ENCODE results near the gene UNC5CL.

The UNC5CL gene

DNA sequence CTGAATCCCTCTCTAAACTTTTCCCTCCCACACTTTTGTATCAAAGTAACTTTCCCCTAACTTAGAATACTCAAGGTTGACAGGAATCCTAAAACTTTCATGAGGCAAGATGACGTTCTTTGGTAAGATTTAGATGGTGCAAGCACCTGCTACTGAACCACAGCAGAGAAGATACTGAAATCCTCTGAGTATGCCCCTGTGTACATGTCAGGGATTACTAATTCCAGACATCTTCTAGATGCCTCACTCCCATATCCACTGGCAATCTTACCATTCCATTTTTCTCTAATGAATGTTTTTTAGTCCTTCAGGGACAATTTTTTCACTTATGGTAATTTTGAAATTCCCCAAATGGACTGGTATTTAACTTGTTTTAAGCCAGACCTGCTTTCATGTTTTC lies 23.0 kb upstream of the UNC5CL start:
- no peak for DNase-seq

GRCh38 chr6:41061196-41061726 lies 22.2 kb upstream of the UNC5CL start:
- DNase-seq: no peak

DNA sequence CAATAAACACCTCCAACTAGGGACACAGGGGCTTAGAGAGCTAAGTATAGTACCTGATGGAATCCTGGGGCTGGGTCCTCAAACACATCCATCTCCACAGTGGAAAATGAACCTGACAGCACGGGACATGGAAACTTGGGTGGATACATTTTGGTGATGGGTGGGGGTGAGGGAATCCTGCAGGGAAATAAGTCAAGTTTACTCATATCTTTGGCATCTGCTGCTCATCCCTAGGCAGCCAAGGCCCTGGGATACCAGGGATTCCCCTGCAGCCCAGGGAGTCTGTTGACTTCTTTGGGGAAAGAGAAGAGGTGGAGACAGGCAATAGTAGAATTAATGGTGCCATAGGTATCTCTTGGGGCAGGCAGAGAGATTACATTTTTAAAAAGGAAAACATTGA lies 20.5 kb upstream of the UNC5CL start:
- DNase-seq: no peak

DNA sequence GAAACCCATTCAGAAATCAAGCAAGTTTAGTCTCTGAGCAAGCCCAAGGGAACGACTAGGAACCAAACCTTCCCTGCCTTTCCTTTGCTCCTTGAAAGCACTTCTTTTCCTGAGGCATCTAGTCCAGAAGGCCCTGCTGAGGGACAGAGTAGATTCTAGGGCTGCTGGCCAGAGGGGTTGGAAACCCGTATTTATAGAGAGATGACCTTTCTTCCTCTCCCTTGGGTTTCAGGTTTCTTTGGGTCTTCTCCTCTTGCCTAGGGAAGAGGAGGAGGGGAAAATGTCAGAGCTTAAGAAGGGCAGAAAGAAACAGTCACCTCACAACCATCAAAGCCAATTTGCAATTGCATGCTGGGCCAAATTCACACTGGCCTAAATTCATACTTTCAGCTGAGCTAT lies 19.8 kb upstream of the UNC5CL start:
- DNase-seq: no peak

- DNase-seq: no peak
These were observed 17.9 kb upstream of the UNC5CL start for GRCh38 chr6:41056768-41057490.

DNA sequence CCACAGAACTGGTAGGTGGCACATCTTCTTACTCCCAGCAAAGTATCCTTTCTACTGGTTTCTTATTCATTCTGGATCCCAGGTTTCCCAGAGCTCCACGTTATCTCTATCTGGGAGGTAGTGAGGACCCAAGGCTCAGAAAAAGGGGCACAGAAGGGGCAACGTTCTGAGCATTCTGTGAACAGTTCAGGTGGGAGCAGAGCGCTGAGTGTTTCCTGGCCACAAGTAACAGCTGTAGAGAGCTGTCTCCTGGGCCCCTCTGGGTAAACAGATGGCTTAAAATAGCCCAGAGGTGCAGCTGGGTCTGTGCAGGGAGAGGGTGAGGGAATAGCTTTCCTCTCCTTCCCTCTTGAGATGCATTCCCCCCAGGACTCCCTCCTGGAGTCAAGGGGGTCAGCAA lies 16.1 kb upstream of the UNC5CL start:
- no peak for DNase-seq

GRCh38 chr6:41054511-41054910 lies 15.5 kb upstream of the UNC5CL start:
- no peak for DNase-seq

DNA sequence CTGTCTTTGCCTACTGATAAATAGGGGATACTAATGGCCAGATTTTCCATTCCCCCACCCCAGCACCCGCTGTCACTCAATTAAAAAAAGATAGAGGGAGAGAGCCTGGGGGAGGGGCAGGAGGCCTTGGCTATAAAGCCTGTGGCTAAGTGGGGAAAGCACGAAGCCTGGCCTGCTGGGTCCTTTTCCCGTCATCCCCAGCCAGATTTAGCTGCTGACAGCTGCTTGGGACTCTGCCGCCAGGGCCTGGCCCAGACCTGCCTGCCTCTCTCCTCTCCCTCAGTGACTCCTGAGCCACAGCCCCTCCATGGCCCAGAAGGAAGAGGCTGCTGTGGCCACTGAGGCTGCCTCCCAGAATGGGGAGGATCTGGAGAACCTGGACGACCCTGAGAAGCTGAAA lies 14.0 kb upstream of the UNC5CL start, which contains the start of gene APOBEC2:
APOBEC2 (plus strand) TSS at position 162 of the 400 bp plus-strand sequence; CDS start at position 308, 146 bp downstream.
- DNase-seq: no peak

DNA sequence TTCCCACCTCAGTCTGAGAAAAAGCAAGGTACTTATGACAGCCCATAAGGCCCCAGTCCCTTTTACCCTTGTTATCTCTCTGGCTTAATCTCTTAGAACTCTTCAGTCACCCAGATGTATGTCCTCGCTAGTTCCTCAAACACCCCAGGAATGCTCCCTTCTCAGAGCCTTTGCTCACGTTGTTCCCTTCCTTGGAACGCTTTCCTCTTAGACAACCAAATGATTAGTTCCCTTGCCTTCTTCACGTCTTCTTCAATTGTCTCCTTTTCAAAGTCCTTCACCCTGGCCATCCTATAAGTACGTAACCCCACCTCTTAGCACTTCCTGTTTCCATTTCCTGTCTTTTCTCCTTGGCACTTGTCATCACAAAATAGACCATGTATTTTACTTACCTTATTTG lies 12.9 kb upstream of the UNC5CL start:
- no peak for DNase-seq

DNA sequence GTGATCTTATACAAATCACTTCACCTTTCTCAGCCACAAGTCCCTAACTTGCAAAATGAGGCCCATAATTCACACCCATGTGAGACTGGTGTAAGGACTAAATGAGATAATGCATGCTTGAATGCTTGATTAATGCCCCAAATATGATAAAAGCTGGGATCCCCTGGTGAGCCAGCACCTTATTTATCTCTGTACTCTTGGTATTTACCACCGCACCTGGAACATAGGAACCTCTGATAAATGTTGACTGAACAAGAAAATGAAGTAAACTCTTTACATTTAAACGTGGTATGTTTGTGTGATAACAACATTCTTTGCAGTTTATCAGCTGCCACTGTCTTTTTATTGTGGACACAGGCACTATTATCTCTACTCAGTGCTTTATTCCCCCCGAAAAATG lies 11.5 kb upstream of the UNC5CL start:
- DNase-seq: no peak

DNA sequence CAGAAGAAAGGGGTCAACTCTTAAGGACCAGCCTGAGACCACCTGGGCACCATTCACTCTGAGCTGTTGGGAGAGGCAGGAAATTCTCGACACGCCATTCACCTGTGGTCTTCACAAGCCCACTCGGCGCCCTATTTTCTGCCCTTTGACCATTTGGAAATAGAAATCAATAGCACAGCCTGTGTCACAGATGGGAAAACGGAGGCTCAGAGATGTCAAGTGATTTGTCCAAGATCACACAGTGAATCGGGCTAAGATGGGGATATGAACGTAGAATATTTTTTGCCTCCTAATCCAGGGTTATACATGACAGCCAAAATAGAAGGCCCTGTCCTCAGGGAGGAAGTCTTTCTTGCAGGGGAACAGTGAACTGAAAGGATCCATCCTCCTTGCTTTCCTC lies 10.9 kb upstream of the UNC5CL start:
- DNase-seq: no peak

- no peak for DNase-seq
These were observed 10.5 kb upstream of the UNC5CL start for GRCh38 chr6:41049521-41049920.

- DNase-seq: no peak
These were observed 9.0 kb upstream of the UNC5CL start for GRCh38 chr6:41047745-41048732.

DNA sequence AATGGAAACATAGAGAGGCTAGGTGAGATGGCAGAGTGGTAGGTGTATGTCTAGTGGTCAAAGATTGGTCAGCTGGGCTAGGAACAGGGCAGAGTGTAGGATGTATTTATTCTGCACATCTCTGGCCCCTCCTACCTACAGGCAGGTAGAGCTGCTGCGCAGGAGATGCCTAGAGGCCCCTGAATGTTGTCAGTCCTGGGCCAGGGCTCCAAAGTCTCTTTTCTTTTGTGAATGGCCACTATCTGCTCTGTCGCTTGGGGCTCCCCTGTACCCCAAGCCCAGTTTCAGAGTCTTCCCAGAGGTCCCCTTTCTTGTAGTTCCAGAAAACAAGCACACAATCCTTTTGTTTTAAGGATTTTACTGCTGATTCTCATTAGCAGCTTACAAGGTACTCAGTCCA lies 8.3 kb upstream of the UNC5CL start:
- no peak for DNase-seq

- no peak for DNase-seq
These were observed 7.1 kb upstream of the UNC5CL start for GRCh38 chr6:41046084-41046483.

DNA sequence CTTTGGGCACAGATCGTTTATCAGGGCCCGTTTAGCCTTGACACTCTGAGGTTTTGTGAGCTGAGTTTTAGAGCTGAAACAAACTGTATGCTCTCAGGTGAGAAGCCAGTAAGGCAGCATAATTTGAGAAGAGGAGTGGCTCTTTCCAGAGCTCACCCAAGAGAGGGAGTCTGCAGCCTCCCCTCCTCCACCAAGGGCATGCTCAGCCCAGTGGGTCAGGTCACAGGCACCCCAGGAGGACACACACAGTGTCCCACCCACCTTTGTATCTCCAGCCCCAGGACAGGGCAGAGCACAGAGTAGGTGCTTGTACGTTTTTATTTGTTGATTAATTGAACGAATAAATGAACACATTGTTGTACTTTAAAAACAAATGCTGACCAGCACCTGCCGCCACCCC lies 6.6 kb upstream of the UNC5CL start:
- no peak for DNase-seq

- DNase-seq: no peak
These were observed 4.1 kb upstream of the UNC5CL start for GRCh38 chr6:41043151-41043550.

DNA sequence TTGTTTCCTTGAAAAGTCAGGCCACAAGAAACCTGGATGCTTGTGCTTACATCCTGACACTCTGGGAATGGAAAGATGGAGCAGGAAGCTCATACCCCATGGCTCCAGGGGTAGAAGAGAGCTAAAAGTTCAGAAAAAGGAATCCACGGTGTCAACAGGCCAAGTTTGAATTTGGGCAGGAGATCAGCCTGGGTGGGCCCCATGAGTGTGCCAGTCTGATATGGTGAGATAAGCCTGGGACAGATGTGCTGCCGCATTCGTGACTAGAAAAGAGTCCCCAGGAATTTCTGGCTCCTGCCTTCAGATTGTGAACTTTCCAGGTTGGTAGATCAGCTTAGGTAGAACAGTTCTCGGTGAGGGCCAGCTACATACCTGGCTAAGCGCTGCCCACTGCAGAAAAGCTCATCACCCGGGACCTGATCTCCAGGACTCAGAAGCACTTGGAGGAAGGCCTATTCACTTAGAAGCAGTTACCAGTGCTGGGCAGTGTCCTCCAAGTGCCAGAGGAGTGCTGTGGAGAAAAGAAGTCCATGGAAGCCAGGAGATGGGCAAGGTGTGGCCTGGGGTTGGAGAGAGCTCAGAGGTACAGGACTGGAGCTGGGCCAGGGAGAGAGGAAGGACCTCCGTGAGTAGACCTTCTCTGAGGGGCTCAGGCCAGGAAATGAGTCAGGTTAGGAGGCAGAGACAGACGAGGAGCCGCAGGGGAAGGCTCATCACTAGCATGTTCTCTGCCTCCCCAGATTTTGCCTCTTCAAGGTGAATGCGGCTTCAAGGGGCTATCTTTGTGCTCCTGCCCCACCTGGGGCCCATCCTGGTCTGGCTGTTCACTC lies 3.4 kb upstream of the UNC5CL start, which contains the start of gene TSPO2:
TSPO2 (plus strand) TSS at position 242 of the 830 bp plus-strand sequence; CDS start at position 761, 519 bp downstream.
- DNase-seq: no peak

DNA sequence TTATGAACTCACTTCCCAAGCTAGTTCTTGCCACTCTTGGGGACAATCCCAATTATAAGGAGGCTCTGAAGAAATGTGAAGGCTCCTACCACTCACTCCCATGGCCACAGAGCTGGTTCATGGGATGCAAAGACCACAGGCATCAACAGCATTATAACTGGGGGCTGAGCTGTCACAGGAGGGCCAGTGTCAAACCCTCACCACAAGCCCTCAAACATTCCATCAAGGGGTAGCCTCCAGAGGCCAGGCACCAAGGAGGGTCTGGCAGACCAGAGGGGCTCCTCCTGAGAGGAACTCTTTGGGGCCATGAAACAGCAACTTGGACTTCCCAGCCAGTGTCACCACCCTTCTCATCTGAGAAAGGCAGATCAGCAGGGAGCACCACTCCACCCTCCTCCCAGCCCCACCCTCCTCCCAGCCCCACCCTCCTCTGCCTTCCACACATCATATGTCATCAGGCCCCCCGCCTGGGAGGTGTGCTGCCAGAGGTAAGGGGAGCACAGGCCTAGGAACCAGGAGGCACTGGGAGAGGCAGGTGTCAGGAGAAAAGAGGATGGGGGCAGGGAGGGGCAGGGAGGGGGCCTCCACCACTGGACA lies 2.0 kb upstream of the UNC5CL start:
- DNase-seq: no peak

DNA sequence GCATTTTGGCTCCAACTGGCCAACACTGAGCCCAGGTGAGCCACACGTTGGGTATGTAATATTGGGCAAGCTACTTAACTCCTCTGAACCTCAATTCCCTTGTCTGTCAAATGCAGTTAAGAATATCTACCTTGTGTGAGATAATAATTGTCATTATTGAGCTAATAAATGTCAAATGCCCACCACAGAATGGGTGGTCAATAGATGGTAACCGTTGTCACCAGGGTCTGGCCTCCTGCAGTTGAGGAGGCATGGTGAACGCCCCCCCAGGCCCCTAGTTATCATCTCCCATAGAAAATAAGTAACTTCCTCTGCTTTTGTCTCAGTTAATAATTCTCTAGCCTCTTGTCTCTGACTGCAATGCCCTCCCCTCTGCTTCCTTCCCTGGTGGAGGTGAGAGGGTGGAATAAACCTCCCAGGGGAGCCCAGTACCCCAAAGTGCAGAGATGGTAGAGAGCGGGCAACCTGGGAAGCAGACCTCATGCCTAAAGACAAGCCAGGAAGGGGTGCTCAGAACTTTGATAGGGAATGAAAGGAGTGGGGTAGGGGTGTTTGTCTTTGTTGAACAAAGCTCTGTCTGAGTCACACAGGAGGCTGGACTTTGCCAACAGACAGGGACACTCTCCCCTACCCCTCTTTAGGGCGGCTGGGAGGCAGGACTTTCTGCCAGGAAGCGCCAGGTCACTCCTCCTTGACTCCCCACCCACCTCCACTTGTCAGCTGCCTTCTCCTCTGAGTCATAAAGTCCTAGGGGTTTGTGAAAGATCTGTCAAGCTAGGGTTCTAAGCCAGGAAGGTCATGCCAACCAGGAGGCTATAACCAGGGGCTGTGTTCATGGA lies 1.3 kb upstream of the UNC5CL start:
- DNase-seq: peak; percentile 16

DNA sequence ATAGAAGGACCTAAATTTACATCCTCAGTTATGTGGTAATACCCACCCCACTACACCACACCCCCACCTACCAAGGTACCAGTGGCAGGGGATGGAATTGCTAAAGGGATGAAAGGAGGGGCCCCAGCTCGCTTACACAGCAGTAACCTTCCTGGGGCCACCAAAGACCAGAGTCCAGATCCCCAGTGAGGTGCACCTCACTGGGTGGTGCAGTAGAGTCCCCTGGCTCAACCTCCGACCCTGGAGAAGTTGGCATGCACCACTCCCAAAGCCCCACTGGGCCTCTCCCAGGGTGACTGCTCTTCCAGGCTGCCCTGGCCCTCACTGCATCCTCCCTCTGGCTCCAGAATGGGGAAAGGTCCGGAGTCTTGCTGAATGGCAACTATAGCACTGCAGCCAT lies 816 bp downstream of the UNC5CL start:
- DNase-seq: no peak
